ENCODE data around the gene NEU4. TPM values are rescaled to one million over a fixed set of nuclear protein-coding genes. Genes with fewer than 3 reads are reported as not detected.

The NEU4 gene
- total and polyA plus RNA-seq, 9 of the 15 experiments (the other 6 are each of a cell fraction or from before 2014, with no cell fraction given): 0.01 to 0.40 TPM; not detected in 7

GRCh38 chr2:241812730-241813643, 4.0 kb downstream of the NEU4 start:
- intact Hi-C loops (cut with micrococcal nuclease): no loop called here
- ATAC-seq: no peak

More at GRCh38 chr2:241812730-241813643, 4.0 kb downstream of the NEU4 start:
- Histone ChIP-seq H3K9ac (ENCODE audit: insufficient read depth in 1 of 2, low read depth in 2 of 2, low read length in 2 of 2) (no peak overlapping the region), H3K27ac (ENCODE audit: extremely low read depth, low read depth, low read length) (no peak overlapping the region), H3K9me3 (replicated peaks; ENCODE audit: control insufficient read depth, insufficient read depth, low read depth, low read length) (no peaks in the 10 kb centered on the region), H3K36me3 (ENCODE audit: control insufficient read depth, insufficient read depth, low read length) (no peaks in the 10 kb centered on the region), H3K4me1 (replicated peaks in 1 of 2; ENCODE audit: control insufficient read depth in 2 of 2, insufficient read depth in 2 of 2, low read length in 2 of 2) (peaks cover 4 to 73% of the 10 kb centered on the region in 2 experiments), H3K4me3 (no peak overlapping the region), H3K79me2 (ENCODE audit: control insufficient read depth, insufficient read depth, low read length) (no peaks in the 10 kb centered on the region), H3K9me1 (ENCODE audit: control insufficient read depth, insufficient read depth, low read length) (no peaks in the 10 kb centered on the region), H3K27me3 (ENCODE audit: control insufficient read depth in 2 of 2, insufficient read depth in 2 of 2, low read length in 2 of 2) (no peaks in the 10 kb centered on the region), H2AFZ (ENCODE audit: low read depth, low read length) (no peak overlapping the region), H4K20me1 (replicated peaks; ENCODE audit: control insufficient read depth, insufficient read depth, low read length) (no peaks in the 10 kb centered on the region), H3K4me2 (ENCODE audit: insufficient read depth, low read length) (no peak overlapping the region)
- no peak for DNase-seq (ENCODE audit: extremely low read depth in 1 of 4, low spot score in 3 of 4)
- no peak for FAIRE-seq
- ChIA-PET POLR2A (no interaction called here), CTCF (ENCODE audit: low intra/inter-chr PET ratio) (no interaction called here)
- in situ Hi-C loops (cut with MboI): no loop called here
- TF ChIP-seq RAD21 (CRISPR knock-in tag; conservative IDR thresholded peaks at IDR 0.05 in 1 of 2, IDR thresholded peaks at IDR 0.05 in 1 of 2) (no peak), ZNF584 (CRISPR knock-in tag; IDR thresholded peaks at IDR 0.05; ENCODE audit: low read depth) (0 out of 2 replicates have a peak, but pooled peaks have one; percentile 29), NCOA2 (IDR thresholded peaks at IDR 0.05; ENCODE audit: partially characterized antibody in 2 of 2) (no peak), GTF2E2 (tag; IDR thresholded peaks at IDR 0.05) (no peak), HLTF (IDR thresholded peaks at IDR 0.05) (no peak), VEZF1 (CRISPR knock-in tag; IDR thresholded peaks at IDR 0.05) (no peak)
- 77% methylated on average over 14 of the region's 40 CpGs for WGBS (ENCODE audit: insufficient coverage, low coverage, missing lambda C conversion rate)
- BruUV-seq (replicated peaks): no TSS peak

Data from K562 (cell line).